SK-N-SH (cell line): Measurements from ENCODE around the gene CCL27. TPM values are rescaled to one million over a fixed set of nuclear protein-coding genes. Genes with fewer than 3 reads are reported as not detected.

ENCODE experiments used
- CTCF ChIA-PET: fragments of 300-600, 350-600 bp; formaldehyde crosslinking; extraction: SDS; loops from one replicate; lab custom pipeline; 2021; lab: Yijun Ruan, JAX
- POLR2A ChIA-PET: fragments of 350-600 bp; sonication (Branson Sonifier 250); formaldehyde crosslinking; extraction: SDS; loops from one replicate; lab custom pipeline; 2020; ENCODE audit warnings: antibody characterized with exemption, inconsistent platforms; lab: Yijun Ruan, JAX
- DNase-seq: peaks from one replicate; pipeline ENCODE4 v3.0.0; 2012
- H2AFZ ChIP-seq: fragments of 200-600 bp; sonication (generic); 2 replicates; pipeline ENCODE4 v1.8.1; 2016; ENCODE audit warnings: antibody characterized with exemption, mild to moderate bottlenecking, low read depth
- H3F3A ChIP-seq: fragments of 200-600 bp; sonication (generic); replicated peaks from 2 replicates; pipeline ENCODE3; 2016; ENCODE audit warnings: antibody characterized with exemption, mild to moderate bottlenecking; ENCODE audit not compliant: insufficient read depth
- H3K27ac ChIP-seq, 2 experiments: fragments of 200-500 bp in 1 of 2; fragments of 200-600 bp in 1 of 2; sonication (Bioruptor generic) in 1 of 2; sonication (generic), shearing (Covaris generic) in 1 of 2; 2 replicates each; pipeline versions ENCODE4 v1.5.1 to v1.6.1; 2014 to 2016; ENCODE audit warnings: low read depth in 2 of 2, inconsistent platforms in 1 of 2, low read length in 1 of 2, mild to moderate bottlenecking in 1 of 2, mixed read lengths in 1 of 2
- H3K27me3 ChIP-seq: fragments of 200-600 bp; sonication (generic), shearing (Covaris generic); 2 replicates; pipeline ENCODE4 v1.6.1; 2016; ENCODE audit warnings: mixed run types; ENCODE audit not compliant: insufficient read depth
- H3K36me3 ChIP-seq, 2 experiments: fragments of 200-500 bp in 1 of 2; fragments of 200-600 bp in 1 of 2; sonication (Bioruptor generic) in 1 of 2; sonication (generic) in 1 of 2; replicated peaks in 1 of 2; 2 replicates each; pipeline versions ENCODE3 to v1.5.1; 2014 to 2016; ENCODE audit warnings: low read length in 1 of 2, mild to moderate bottlenecking in 1 of 2; ENCODE audit not compliant: insufficient read depth in 2 of 2, control insufficient read depth in 1 of 2
- H3K4me1 ChIP-seq, 2 experiments: fragments of 200-500 bp in 1 of 2; fragments of 200-600 bp in 1 of 2; sonication (Bioruptor generic) in 1 of 2; sonication (generic), shearing (Covaris generic) in 1 of 2; 2 replicates each; pipeline versions ENCODE4 v1.5.1 to v1.6.1; 2014 to 2016; ENCODE audit warnings: low read depth in 1 of 2, low read length in 1 of 2, mixed run types in 1 of 2; ENCODE audit not compliant: insufficient read depth in 2 of 2, control insufficient read depth in 1 of 2
- H3K4me2 ChIP-seq: fragments of 200-600 bp; sonication (generic), shearing (Covaris generic); 2 replicates; pipeline ENCODE4 v1.6.1; 2017; ENCODE audit warnings: mixed run types
- H3K4me3 ChIP-seq, 2 experiments: fragments of 200-500 bp in 1 of 2; fragments of 200-600 bp in 1 of 2; sonication (Bioruptor generic) in 1 of 2; sonication (generic), shearing (Covaris generic) in 1 of 2; 2 replicates each; pipeline versions ENCODE4 v1.5.1 to v1.8.1; 2014 to 2016; ENCODE audit warnings: low read depth in 2 of 2, inconsistent platforms in 1 of 2, low read length in 1 of 2, mild to moderate bottlenecking in 1 of 2, mixed read lengths in 1 of 2, moderate library complexity in 1 of 2
- H3K79me2 ChIP-seq: fragments of 200-600 bp; sonication (generic); 2 replicates; pipeline ENCODE4 v1.8.1; 2017; ENCODE audit warnings: mild to moderate bottlenecking; ENCODE audit not compliant: insufficient read depth
- H3K9ac ChIP-seq: fragments of 200-600 bp; sonication (generic); 2 replicates; pipeline ENCODE4 v1.6.1; 2017; ENCODE audit warnings: mixed run types
- H3K9me2 ChIP-seq: fragments of 200-600 bp; sonication (generic); 2 replicates; pipeline ENCODE4 v1.6.1; 2017; ENCODE audit warnings: mixed run types
- H3K9me3 ChIP-seq: fragments of 200-600 bp; sonication (generic); 2 replicates; pipeline ENCODE4 v1.6.1; 2017; ENCODE audit warnings: mixed run types, mild to moderate bottlenecking, moderate library complexity
- H4K20me1 ChIP-seq: fragments of 200-600 bp; sonication (generic); 2 replicates; pipeline ENCODE4 v1.6.1; 2017; ENCODE audit warnings: mild to moderate bottlenecking, mixed run types; ENCODE audit not compliant: insufficient read depth
- CHD2 ChIP-seq: fragments of 150-350 bp; IDR thresholded peaks from 2 replicates; pipeline ENCODE4 v1.6.1; 2018; ENCODE audit warnings: low read length; ENCODE audit not compliant: partially characterized antibody
- FOSL2 ChIP-seq: IDR thresholded peaks from 2 replicates; pipeline ENCODE4 v1.4.0; 2012; ENCODE audit warnings: low read depth, mild to moderate bottlenecking, moderate library complexity, borderline replicate concordance
- NFIC ChIP-seq: IDR thresholded peaks from 2 replicates; pipeline ENCODE4 v1.4.0; 2012; ENCODE audit warnings: borderline replicate concordance
- REST ChIP-seq: IDR thresholded peaks from 2 replicates; pipeline ENCODE4 v1.6.1; 2012; ENCODE audit warnings: mild to moderate bottlenecking, low read depth, low read length, moderate library complexity
- RFX5 ChIP-seq: IDR thresholded peaks from 2 replicates; pipeline ENCODE4 v1.6.1; 2012; ENCODE audit warnings: mild to moderate bottlenecking, improper control_type of control experiment, low read length
- WGBS: methylation state at CpG from one replicate; pipeline ENCODE4 v1.1.6; 2017; ENCODE audit warnings: low lambda C conversion rate; 5-methylcytosine and 5-hydroxymethylcytosine counted together
- polyA plus RNA-seq, 3 experiments: library from polyadenylated mRNA; depleted of rRNA; stranded (reverse); fragments of >200 nt; gene quantifications; 2 replicates each; pipeline ENCODE4 v1.2.3, GENCODE V29; 2012
- TF ChIP-seq, protein P1 (sequence below): IDR thresholded peaks from 2 replicates; pipeline ENCODE4 v1.4.0; 2012; ENCODE audit warnings: low read depth, borderline replicate concordance

The CCL27 gene
- polyA plus RNA-seq, 1 of the 3 experiments (the other 2 are of a cell fraction), result not detected

DNA sequence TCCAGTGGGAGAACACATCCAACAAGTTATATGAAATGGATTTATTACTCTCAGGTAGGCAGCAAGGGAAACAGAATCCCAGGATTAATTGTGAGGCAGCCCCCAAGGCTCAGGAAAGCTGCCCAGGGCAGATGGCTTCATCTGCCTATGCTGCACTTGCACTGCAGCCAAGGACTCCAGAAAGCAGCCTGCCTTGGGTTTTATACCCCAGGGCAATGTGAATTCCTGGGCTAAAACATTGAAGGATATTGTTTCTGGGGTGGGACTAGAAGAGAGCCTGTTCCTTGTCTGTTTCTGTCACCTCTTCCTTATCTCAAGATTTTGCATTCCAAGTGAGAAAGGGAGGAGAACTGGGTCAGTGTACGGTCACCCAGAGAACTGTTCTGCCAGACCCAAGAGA, 8.8 kb upstream of the CCL27 start:
- CTCF ChIA-PET, result interaction anchor here (1.4 kb wide), 2 partner anchors 16 to 37 kb away, joined by 3 read pairs; no protein-coding TSS in a partner anchor
- WGBS, result 100% methylated on average over 1 of the region's 1 CpG

More for the DNA sequence above, 8.8 kb upstream of the CCL27 start:
- Histone ChIP-seq H3K4me2 (no peak overlapping the region), H2AFZ (no peak overlapping the region), H3K4me1 (peaks cover 3% of the 10 kb centered on the region in 2 experiments; a peak in 2 of 4 replicates), H4K20me1 (no peaks in the 10 kb centered on the region), H3K9me2 (no peaks in the 10 kb centered on the region), H3K27me3 (no peaks in the 10 kb centered on the region), H3K4me3 (no peak overlapping the region), H3K9me3 (no peaks in the 10 kb centered on the region), H3K9ac (no peak overlapping the region), H3K27ac (no peak overlapping the region), H3K36me3 (peaks cover 0 to 2% of the 10 kb centered on the region in 2 experiments), H3F3A (no peaks in the 10 kb centered on the region), H3K79me2 (peaks cover 17% of the 10 kb centered on the region; the same call in 1 of the 2 replicates)
- TF ChIP-seq RFX5, result no peak
- TF ChIP-seq, protein P1, sequence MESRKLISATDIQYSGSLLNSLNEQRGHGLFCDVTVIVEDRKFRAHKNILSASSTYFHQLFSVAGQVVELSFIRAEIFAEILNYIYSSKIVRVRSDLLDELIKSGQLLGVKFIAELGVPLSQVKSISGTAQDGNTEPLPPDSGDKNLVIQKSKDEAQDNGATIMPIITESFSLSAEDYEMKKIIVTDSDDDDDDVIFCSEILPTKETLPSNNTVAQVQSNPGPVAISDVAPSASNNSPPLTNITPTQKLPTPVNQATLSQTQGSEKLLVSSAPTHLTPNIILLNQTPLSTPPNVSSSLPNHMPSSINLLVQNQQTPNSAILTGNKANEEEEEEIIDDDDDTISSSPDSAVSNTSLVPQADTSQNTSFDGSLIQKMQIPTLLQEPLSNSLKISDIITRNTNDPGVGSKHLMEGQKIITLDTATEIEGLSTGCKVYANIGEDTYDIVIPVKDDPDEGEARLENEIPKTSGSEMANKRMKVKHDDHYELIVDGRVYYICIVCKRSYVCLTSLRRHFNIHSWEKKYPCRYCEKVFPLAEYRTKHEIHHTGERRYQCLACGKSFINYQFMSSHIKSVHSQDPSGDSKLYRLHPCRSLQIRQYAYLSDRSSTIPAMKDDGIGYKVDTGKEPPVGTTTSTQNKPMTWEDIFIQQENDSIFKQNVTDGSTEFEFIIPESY, result no peak
- TF ChIP-seq CHD2, result no peak
- no peak for TF ChIP-seq NFIC
- no peak for TF ChIP-seq FOSL2
- no peak for TF ChIP-seq REST
- DNase-seq, result no peak
- POLR2A ChIA-PET, result no interaction called here
